ENCODE data around the gene LASP1NB.

The LASP1NB gene

GRCh38 chr17:38906460-38907228 lies 18.8 kb upstream of the LASP1NB start:
- Histone ChIP-seq H3K4me1 (ENCODE audit: control insufficient read depth, low read depth, low read length) (no peaks in the 10 kb centered on the region), H3K9ac (ENCODE audit: low read length) (no peak overlapping the region), H3K36me3 (ENCODE audit: control insufficient read depth, insufficient read depth, low read length) (peaks cover 2% of the 10 kb centered on the region), H2BK15ac (replicated peaks; ENCODE audit: low read depth) (no peak overlapping the region), H3K4me3 (ENCODE audit: low read length) (no peak overlapping the region), H3K4me2 (ENCODE audit: low read length) (no peak overlapping the region), H2BK120ac (ENCODE audit: low read depth, low read length) (no peak overlapping the region), H3K23ac (ENCODE audit: low read length) (no peak overlapping the region), H4K8ac (ENCODE audit: low read depth, low read length) (no peak overlapping the region), H3K56ac (ENCODE audit: low read length) (peak overlapping the region; percentile 25), H3K4ac (ENCODE audit: low read depth, low read length) (no peak overlapping the region), H3K79me1 (ENCODE audit: low read length) (peaks cover 23% of the 10 kb centered on the region), H2AK5ac (ENCODE audit: low read length) (no peak overlapping the region), H3K18ac (ENCODE audit: low read length) (no peak overlapping the region), H3K27ac (ENCODE audit: low read depth, low read length) (no peak overlapping the region), H2BK5ac (ENCODE audit: low read length) (no peak overlapping the region), H4K5ac (ENCODE audit: low read length) (no peak overlapping the region), H3K27me3 (ENCODE audit: insufficient read depth, low read length, poor library complexity) (no peaks in the 10 kb centered on the region), H3K79me2 (ENCODE audit: control insufficient read depth, insufficient read depth, low read length) (peaks cover 16% of the 10 kb centered on the region)
- DNase-seq, result no peak
- no CpG with 5 or more reads among the region's 7 CpGs for WGBS (ENCODE audit: extremely low coverage, insufficient coverage, low lambda C conversion rate)

DNA sequence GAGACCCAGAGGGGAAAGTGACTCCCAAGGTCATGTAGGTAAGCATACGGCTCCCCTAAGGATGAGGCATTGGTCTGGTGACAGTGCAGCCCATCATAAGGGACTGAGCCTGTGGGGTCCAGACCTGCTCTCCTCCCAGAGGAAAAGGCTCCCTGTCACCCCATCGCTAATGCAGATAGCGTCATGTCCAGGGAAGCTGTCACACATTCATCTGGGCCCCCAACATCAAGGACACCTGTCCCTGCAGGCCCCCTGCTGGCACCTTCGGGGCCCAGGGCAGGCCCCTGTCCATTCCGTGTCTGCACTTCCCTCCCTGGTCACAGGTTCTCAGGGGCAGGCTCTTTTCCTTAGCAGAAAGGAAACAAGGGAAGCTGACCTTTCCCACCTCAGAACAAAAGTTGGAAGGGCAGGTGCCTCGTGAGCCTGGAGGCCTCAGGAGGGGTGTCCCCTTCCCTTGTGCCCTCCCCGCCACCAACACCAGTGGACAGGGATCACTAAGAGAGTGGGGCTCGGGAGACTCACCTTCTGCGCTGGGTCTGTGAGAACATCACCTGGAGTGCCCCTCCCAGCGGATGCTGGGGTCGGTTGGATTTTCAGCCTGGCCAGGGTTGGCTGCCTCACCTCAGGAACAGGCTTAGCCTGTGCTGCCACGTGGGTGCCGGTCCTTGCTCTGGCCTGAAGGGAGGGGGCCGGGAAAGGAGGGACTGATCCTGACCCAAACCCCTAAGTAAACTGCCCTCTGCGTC lies 17.3 kb upstream of the LASP1NB start:
- peaks cover 2% of the 10 kb centered on the region for H3K36me3 ChIP-seq (ENCODE audit: control insufficient read depth, insufficient read depth, low read length)

GRCh38 chr17:38908676-38909181 lies 16.7 kb upstream of the LASP1NB start:
- DNase-seq, result peak; percentile 58
- Histone ChIP-seq H2BK15ac (replicated peaks; ENCODE audit: low read depth) (no peak overlapping the region), H4K8ac (ENCODE audit: low read depth, low read length) (no peak overlapping the region), H3K56ac (ENCODE audit: low read length) (peak overlapping the region; percentile 73), H2BK120ac (ENCODE audit: low read depth, low read length) (no peak overlapping the region), H3K4me2 (ENCODE audit: low read length) (no peak overlapping the region), H2BK5ac (ENCODE audit: low read length) (no peak overlapping the region), H3K4me3 (ENCODE audit: low read length) (no peak overlapping the region), H3K27ac (ENCODE audit: low read depth, low read length) (no peak overlapping the region), H3K79me2 (ENCODE audit: control insufficient read depth, insufficient read depth, low read length) (peaks cover 11% of the 10 kb centered on the region), H2AK5ac (ENCODE audit: low read length) (no peak overlapping the region), H4K5ac (ENCODE audit: low read length) (no peak overlapping the region), H3K23ac (ENCODE audit: low read length) (no peak overlapping the region), H3K9ac (ENCODE audit: low read length) (no peak overlapping the region), H3K4me1 (ENCODE audit: control insufficient read depth, low read depth, low read length) (no peaks in the 10 kb centered on the region), H3K79me1 (ENCODE audit: low read length) (peaks cover 15% of the 10 kb centered on the region), H3K4ac (ENCODE audit: low read depth, low read length) (no peak overlapping the region), H3K27me3 (ENCODE audit: insufficient read depth, low read length, poor library complexity) (no peaks in the 10 kb centered on the region), H3K36me3 (ENCODE audit: control insufficient read depth, insufficient read depth, low read length) (peaks cover 2% of the 10 kb centered on the region), H3K18ac (ENCODE audit: low read length) (no peak overlapping the region)
- WGBS (ENCODE audit: extremely low coverage, insufficient coverage, low lambda C conversion rate), result no CpG with 5 or more reads among the region's 8 CpGs

More for the DNA sequence above, 17.3 kb upstream of the LASP1NB start:
- H3K4me2 ChIP-seq (ENCODE audit: low read length), result no peak overlapping the region
- no peak overlapping the region for H3K18ac ChIP-seq (ENCODE audit: low read length)
- H2BK120ac ChIP-seq (ENCODE audit: low read depth, low read length), result no peak overlapping the region
- no peak overlapping the region for H3K27ac ChIP-seq (ENCODE audit: low read depth, low read length)
- no peak overlapping the region for H3K4me3 ChIP-seq (ENCODE audit: low read length)
- DNase-seq, result no peak
- H4K5ac ChIP-seq (ENCODE audit: low read length), result no peak overlapping the region
- no peak overlapping the region for H3K9ac ChIP-seq (ENCODE audit: low read length)
- H3K79me1 ChIP-seq (ENCODE audit: low read length), result peaks cover 20% of the 10 kb centered on the region
- no peak overlapping the region for H2AK5ac ChIP-seq (ENCODE audit: low read length)
- no peak overlapping the region for H3K23ac ChIP-seq (ENCODE audit: low read length)
- H3K27me3 ChIP-seq (ENCODE audit: insufficient read depth, low read length, poor library complexity), result no peaks in the 10 kb centered on the region
- H2BK15ac ChIP-seq (replicated peaks; ENCODE audit: low read depth), result no peak overlapping the region
- H3K79me2 ChIP-seq (ENCODE audit: control insufficient read depth, insufficient read depth, low read length), result peaks cover 14% of the 10 kb centered on the region
- no CpG with 5 or more reads among the region's 15 CpGs for WGBS (ENCODE audit: extremely low coverage, insufficient coverage, low lambda C conversion rate)
- H3K56ac ChIP-seq (ENCODE audit: low read length), result no peak overlapping the region
- no peak overlapping the region for H4K8ac ChIP-seq (ENCODE audit: low read depth, low read length)
- no peak overlapping the region for H2BK5ac ChIP-seq (ENCODE audit: low read length)
- no peaks in the 10 kb centered on the region for H3K4me1 ChIP-seq (ENCODE audit: control insufficient read depth, low read depth, low read length)
- H3K4ac ChIP-seq (ENCODE audit: low read depth, low read length), result no peak overlapping the region

DNA sequence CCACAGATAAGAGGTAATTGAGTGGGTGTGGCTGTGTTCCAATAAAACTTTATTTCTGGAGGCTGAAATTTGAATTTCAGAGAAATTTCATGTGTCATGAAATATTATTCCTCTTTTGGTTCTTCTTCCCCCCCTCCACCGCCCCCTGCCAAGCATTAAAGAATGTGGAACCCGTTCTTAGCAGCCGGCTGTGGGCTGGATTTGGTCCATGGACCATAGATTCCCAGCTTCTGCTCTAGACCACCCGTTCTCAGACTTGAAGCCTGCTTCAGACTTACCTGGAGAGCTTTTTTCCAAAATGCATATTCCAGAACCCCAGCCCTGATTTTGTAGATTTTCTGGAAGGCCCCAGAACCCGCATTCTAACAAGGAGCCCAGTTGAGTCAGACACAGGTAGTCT lies 15.1 kb upstream of the LASP1NB start:
- H3K4me1 ChIP-seq (ENCODE audit: control insufficient read depth, low read depth, low read length), result no peaks in the 10 kb centered on the region
- no peak overlapping the region for H2BK120ac ChIP-seq (ENCODE audit: low read depth, low read length)
- H3K23ac ChIP-seq (ENCODE audit: low read length), result no peak overlapping the region
- H3K56ac ChIP-seq (ENCODE audit: low read length), result no peak overlapping the region
- H2BK15ac ChIP-seq (replicated peaks; ENCODE audit: low read depth), result no peak overlapping the region
- no CpG with 5 or more reads among the region's 5 CpGs for WGBS (ENCODE audit: extremely low coverage, insufficient coverage, low lambda C conversion rate)
- peaks cover 9% of the 10 kb centered on the region for H3K79me2 ChIP-seq (ENCODE audit: control insufficient read depth, insufficient read depth, low read length)
- no peak for DNase-seq
- H4K5ac ChIP-seq (ENCODE audit: low read length), result no peak overlapping the region
- H3K4ac ChIP-seq (ENCODE audit: low read depth, low read length), result no peak overlapping the region
- H3K79me1 ChIP-seq (ENCODE audit: low read length), result peaks cover 15% of the 10 kb centered on the region
- H3K4me2 ChIP-seq (ENCODE audit: low read length), result no peak overlapping the region
- no peak overlapping the region for H3K18ac ChIP-seq (ENCODE audit: low read length)
- H3K36me3 ChIP-seq (ENCODE audit: control insufficient read depth, insufficient read depth, low read length), result peaks cover 7% of the 10 kb centered on the region
- no peak overlapping the region for H2BK5ac ChIP-seq (ENCODE audit: low read length)
- H2AK5ac ChIP-seq (ENCODE audit: low read length), result no peak overlapping the region
- H3K27ac ChIP-seq (ENCODE audit: low read depth, low read length), result no peak overlapping the region
- H4K8ac ChIP-seq (ENCODE audit: low read depth, low read length), result no peak overlapping the region
- H3K4me3 ChIP-seq (ENCODE audit: low read length), result no peak overlapping the region
- H3K9ac ChIP-seq (ENCODE audit: low read length), result no peak overlapping the region
- no peaks in the 10 kb centered on the region for H3K27me3 ChIP-seq (ENCODE audit: insufficient read depth, low read length, poor library complexity)

- WGBS (ENCODE audit: extremely low coverage, insufficient coverage, low lambda C conversion rate), result no CpG with 5 or more reads among the region's 10 CpGs
- Histone ChIP-seq H3K4ac (ENCODE audit: low read depth, low read length) (no peak overlapping the region), H3K27ac (ENCODE audit: low read depth, low read length) (no peak overlapping the region), H3K4me1 (ENCODE audit: control insufficient read depth, low read depth, low read length) (no peaks in the 10 kb centered on the region), H3K79me2 (ENCODE audit: control insufficient read depth, insufficient read depth, low read length) (peaks cover 9% of the 10 kb centered on the region), H3K56ac (ENCODE audit: low read length) (no peak overlapping the region), H3K4me3 (ENCODE audit: low read length) (no peak overlapping the region), H4K5ac (ENCODE audit: low read length) (no peak overlapping the region), H3K23ac (ENCODE audit: low read length) (no peak overlapping the region), H3K79me1 (ENCODE audit: low read length) (peaks cover 15% of the 10 kb centered on the region), H3K9ac (ENCODE audit: low read length) (no peak overlapping the region), H3K27me3 (ENCODE audit: insufficient read depth, low read length, poor library complexity) (no peaks in the 10 kb centered on the region), H2BK120ac (ENCODE audit: low read depth, low read length) (no peak overlapping the region), H3K36me3 (ENCODE audit: control insufficient read depth, insufficient read depth, low read length) (peaks cover 8% of the 10 kb centered on the region), H3K18ac (ENCODE audit: low read length) (no peak overlapping the region), H2AK5ac (ENCODE audit: low read length) (no peak overlapping the region), H4K8ac (ENCODE audit: low read depth, low read length) (no peak overlapping the region), H2BK5ac (ENCODE audit: low read length) (no peak overlapping the region), H3K4me2 (ENCODE audit: low read length) (no peak overlapping the region), H2BK15ac (replicated peaks; ENCODE audit: low read depth) (no peak overlapping the region)
- no peak for DNase-seq
Observed at GRCh38 chr17:38911081-38911730, 14.2 kb upstream of the LASP1NB start.

Data from mesendoderm (in vitro differentiated cells).